ENCODE data around the gene NDRG3.
"Not testable (repeated sequence)": the region's sequence is repeated elsewhere in the genome, so short reads cannot be mapped to it uniquely, and the experiment has no call there.

NDRG3 gene

DNA sequence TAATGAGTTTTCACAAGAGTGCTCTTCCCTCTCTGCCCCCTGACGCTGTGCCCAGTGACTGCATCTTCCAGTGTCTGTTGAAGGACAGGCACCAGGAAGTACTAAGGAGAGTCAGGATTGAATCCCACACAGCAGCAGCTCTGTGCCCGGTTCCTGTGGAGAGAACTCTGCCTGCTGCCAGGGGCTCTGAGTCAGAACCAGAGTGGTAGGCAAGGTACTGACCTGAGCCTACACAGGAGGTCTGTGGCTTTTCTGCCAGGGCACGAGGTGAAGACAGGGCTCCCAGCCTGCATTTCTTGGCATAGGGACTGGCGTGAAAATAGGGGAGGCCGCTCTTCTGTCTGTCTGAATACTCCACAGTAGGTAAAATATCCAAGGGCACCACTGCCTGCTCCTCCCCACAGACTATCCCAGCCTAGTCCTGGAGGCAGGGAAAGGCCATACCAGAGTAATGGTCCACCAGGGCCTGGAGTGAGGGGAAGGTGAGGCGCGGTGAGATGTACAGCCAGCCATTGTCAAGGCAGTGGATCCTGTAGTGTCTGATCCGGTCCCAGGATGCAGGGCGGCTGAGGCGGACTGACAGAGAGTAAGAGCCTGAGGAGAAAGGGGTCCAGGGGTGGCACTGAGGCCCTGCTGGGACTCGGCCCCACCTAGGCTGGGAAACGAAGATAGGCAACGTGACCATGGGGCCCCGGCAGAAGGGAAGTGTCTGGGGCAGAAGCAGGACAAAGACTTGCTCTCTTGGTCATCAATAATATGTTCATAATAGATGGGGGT is 130.9 kb downstream of the NDRG3 start:
- Histone ChIP-seq H3K9ac (ENCODE audit: low read length) (no peak overlapping the region), H2AFZ (ENCODE audit: low read depth, low read length, severe bottlenecking) (no peak overlapping the region), H3K79me2 (ENCODE audit: insufficient read depth, low read length) (no peaks in the 10 kb centered on the region), H3F3A (ENCODE audit: insufficient read depth) (no peaks in the 10 kb centered on the region), H3K4me2 (ENCODE audit: low read depth, low read length, poor library complexity, severe bottlenecking) (no peak overlapping the region), H3K27ac (ENCODE audit: low read depth, low read length) (no peak overlapping the region), H3K27me3 (ENCODE audit: low read length) (no peaks in the 10 kb centered on the region), H4K20me1 (ENCODE audit: low read depth, low read length) (no peaks in the 10 kb centered on the region), H3K4me3 (ENCODE audit: insufficient read depth, low read length, poor library complexity, severe bottlenecking) (no peak overlapping the region), H3K9me2 (replicated peaks; ENCODE audit: insufficient read depth, low read length) (no peaks in the 10 kb centered on the region), H3K36me3 (ENCODE audit: low read length) (0 out of 2 replicates have a peak, but pooled peaks cover 6% of the 10 kb centered on the region), H3K9me3 (ENCODE audit: insufficient read depth, low read length) (no peaks in the 10 kb centered on the region)
- TF ChIP-seq, protein P1, sequence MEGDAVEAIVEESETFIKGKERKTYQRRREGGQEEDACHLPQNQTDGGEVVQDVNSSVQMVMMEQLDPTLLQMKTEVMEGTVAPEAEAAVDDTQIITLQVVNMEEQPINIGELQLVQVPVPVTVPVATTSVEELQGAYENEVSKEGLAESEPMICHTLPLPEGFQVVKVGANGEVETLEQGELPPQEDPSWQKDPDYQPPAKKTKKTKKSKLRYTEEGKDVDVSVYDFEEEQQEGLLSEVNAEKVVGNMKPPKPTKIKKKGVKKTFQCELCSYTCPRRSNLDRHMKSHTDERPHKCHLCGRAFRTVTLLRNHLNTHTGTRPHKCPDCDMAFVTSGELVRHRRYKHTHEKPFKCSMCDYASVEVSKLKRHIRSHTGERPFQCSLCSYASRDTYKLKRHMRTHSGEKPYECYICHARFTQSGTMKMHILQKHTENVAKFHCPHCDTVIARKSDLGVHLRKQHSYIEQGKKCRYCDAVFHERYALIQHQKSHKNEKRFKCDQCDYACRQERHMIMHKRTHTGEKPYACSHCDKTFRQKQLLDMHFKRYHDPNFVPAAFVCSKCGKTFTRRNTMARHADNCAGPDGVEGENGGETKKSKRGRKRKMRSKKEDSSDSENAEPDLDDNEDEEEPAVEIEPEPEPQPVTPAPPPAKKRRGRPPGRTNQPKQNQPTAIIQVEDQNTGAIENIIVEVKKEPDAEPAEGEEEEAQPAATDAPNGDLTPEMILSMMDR (IDR thresholded peaks at IDR 0.05; ENCODE audit: insufficient read depth, low read length, poor library complexity, severe bottlenecking): no peak
- no peak for TF ChIP-seq EZH2phosphoT487 (conservative IDR thresholded peaks at IDR 0.05; ENCODE audit: low read length)

DNA sequence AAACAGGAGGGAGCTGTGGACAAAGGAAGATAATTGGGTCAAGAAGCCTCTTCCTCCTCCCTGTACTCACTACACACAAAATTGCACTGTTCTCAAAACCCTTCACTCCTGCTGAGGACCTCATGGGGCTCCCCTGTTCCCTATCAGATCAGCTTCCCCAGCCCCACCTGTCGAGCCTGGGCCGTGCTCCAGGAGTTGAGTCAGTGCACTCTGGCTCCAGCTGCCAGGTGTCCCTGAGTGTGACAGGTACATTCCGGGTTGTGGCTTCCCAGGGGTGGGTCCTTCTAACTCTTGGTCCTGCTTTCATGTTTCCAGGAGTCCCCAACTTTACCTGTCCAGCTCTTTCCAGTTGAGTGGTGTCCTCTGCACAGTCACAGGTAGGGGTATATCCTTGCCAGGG is 131.9 kb downstream of the NDRG3 start:
- H3K27ac ChIP-seq (ENCODE audit: low read depth, low read length): no peak overlapping the region
- TF ChIP-seq, protein P1 (IDR thresholded peaks at IDR 0.05; ENCODE audit: insufficient read depth, low read length, poor library complexity, severe bottlenecking): no peak
- TF ChIP-seq EZH2phosphoT487 (conservative IDR thresholded peaks at IDR 0.05; ENCODE audit: low read length): no peak
- H3K79me2 ChIP-seq (ENCODE audit: insufficient read depth, low read length): no peaks in the 10 kb centered on the region
- no peaks in the 10 kb centered on the region for H3K9me3 ChIP-seq (ENCODE audit: insufficient read depth, low read length)
- no peaks in the 10 kb centered on the region for H3K9me2 ChIP-seq (replicated peaks; ENCODE audit: insufficient read depth, low read length)
- H3F3A ChIP-seq (ENCODE audit: insufficient read depth): no peaks in the 10 kb centered on the region
- H4K20me1 ChIP-seq (ENCODE audit: low read depth, low read length): no peaks in the 10 kb centered on the region
- 0 out of 2 replicates have a peak, but pooled peaks cover 6% of the 10 kb centered on the region for H3K36me3 ChIP-seq (ENCODE audit: low read length)
- H3K4me3 ChIP-seq (ENCODE audit: insufficient read depth, low read length, poor library complexity, severe bottlenecking): no peak overlapping the region
- no peak overlapping the region for H2AFZ ChIP-seq (ENCODE audit: low read depth, low read length, severe bottlenecking)
- H3K4me2 ChIP-seq (ENCODE audit: low read depth, low read length, poor library complexity, severe bottlenecking): no peak overlapping the region
- no peaks in the 10 kb centered on the region for H3K27me3 ChIP-seq (ENCODE audit: low read length)
- H3K9ac ChIP-seq (ENCODE audit: low read length): no peak overlapping the region

DNA sequence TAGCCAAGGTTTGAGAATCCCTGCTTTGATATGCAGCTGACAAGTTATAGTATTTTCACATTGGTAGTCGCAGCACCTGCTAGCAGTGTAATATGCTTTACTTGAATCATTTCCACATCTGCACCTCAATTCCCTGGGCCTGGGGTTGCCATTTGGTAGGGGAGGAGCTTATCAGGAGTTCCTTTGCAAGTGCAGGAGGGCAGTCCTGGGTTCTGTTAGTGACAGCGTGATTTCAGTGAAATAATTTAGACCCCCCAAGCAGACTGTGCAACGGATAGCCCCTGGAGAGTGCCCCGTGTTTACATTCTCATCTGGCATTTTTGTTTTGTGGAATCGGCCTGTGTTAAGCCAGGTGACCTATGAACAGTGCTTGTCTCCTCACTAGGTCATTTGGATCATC is 134.3 kb downstream of the NDRG3 start:
- Histone ChIP-seq H3F3A (ENCODE audit: insufficient read depth) (no peaks in the 10 kb centered on the region), H3K9ac (ENCODE audit: low read length) (no peak overlapping the region), H3K9me3 (ENCODE audit: insufficient read depth, low read length) (no peaks in the 10 kb centered on the region), H3K27ac (ENCODE audit: low read depth, low read length) (no peak overlapping the region), H3K4me2 (ENCODE audit: low read depth, low read length, poor library complexity, severe bottlenecking) (no peak overlapping the region), H3K79me2 (ENCODE audit: insufficient read depth, low read length) (peaks cover 20% of the 10 kb centered on the region), H3K36me3 (ENCODE audit: low read length) (peaks cover 8% of the 10 kb centered on the region; the same call in 1 of the 2 replicates), H3K9me2 (replicated peaks; ENCODE audit: insufficient read depth, low read length) (no peaks in the 10 kb centered on the region), H3K4me3 (ENCODE audit: insufficient read depth, low read length, poor library complexity, severe bottlenecking) (no peak overlapping the region), H4K20me1 (ENCODE audit: low read depth, low read length) (peaks cover 9% of the 10 kb centered on the region; the same call in 1 of the 2 replicates), H2AFZ (ENCODE audit: low read depth, low read length, severe bottlenecking) (no peak overlapping the region), H3K27me3 (ENCODE audit: low read length) (no peaks in the 10 kb centered on the region)
- TF ChIP-seq EZH2phosphoT487 (conservative IDR thresholded peaks at IDR 0.05; ENCODE audit: low read length): no peak
- TF ChIP-seq, protein P1 (IDR thresholded peaks at IDR 0.05; ENCODE audit: insufficient read depth, low read length, poor library complexity, severe bottlenecking): no peak

DNA sequence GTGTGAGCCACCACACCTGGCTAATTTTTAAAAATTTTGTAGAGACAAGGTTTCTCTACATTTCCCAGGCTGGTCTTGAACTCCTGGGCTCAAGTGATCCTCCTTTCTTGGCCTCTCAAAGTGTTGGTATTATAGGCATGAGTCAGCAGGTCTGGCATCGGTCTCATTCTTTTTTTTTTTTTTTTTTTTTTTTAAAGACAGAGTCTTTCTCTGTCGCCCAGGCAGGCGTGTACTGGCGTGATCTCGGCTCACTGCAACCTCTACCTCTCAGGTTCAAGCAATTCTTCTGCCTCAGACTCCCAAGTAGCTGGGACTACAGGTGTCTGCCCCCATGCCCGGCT is 137.5 kb downstream of the NDRG3 start:
- H3K27me3 ChIP-seq (ENCODE audit: low read length); H3K9me3 ChIP-seq (ENCODE audit: insufficient read depth, low read length); H3K4me3 ChIP-seq (ENCODE audit: insufficient read depth, low read length, poor library complexity, severe bottlenecking); H3K27ac ChIP-seq (ENCODE audit: low read depth, low read length); H3K9ac ChIP-seq (ENCODE audit: low read length); H3K36me3 ChIP-seq (ENCODE audit: low read length); H2AFZ ChIP-seq (ENCODE audit: low read depth, low read length, severe bottlenecking); H3K4me2 ChIP-seq (ENCODE audit: low read depth, low read length, poor library complexity, severe bottlenecking); H3K9me2 ChIP-seq (replicated peaks; ENCODE audit: insufficient read depth, low read length): not testable (repeated sequence)
- Histone ChIP-seq H4K20me1 (ENCODE audit: low read depth, low read length) (peaks cover 12% of the 10 kb centered on the region; the same call in 1 of the 2 replicates), H3K79me2 (ENCODE audit: insufficient read depth, low read length) (peaks cover 30% of the 10 kb centered on the region), H3F3A (ENCODE audit: insufficient read depth) (peaks cover 16% of the 10 kb centered on the region)
